OCI-LY7 (cell line): Measurements from ENCODE around the gene TBC1D28.
"Not testable (repeated sequence)": the region's sequence is repeated elsewhere in the genome, so short reads cannot be mapped to it uniquely, and the experiment has no call there.

Source experiments
- CTCF ChIP-seq: fragments of 200-600 bp; sonication (generic); conservative IDR thresholded peaks from 2 replicates; pipeline ENCODE4 v1.5.1; 2014; ENCODE audit warnings: mild to moderate bottlenecking, antibody characterized with exemption, low read length, moderate library complexity, mixed read lengths
- EZH2phosphoT487 ChIP-seq: fragments of 200-600 bp; sonication (generic); IDR thresholded peaks from 2 replicates; pipeline ENCODE4 v1.6.1; 2018; ENCODE audit warnings: low read depth, borderline replicate concordance, mild to moderate bottlenecking, mixed run types, antibody characterized with exemption, low read length, moderate library complexity, mixed read lengths

- TF ChIP-seq CTCF, EZH2phosphoT487: not testable (repeated sequence)
These were observed 9.5 kb downstream of the TBC1D28 start for GRCh38 chr17:18634550-18635263.
